Measurements from ENCODE around the gene TMEM269. TPM values are rescaled to one million over a fixed set of nuclear protein-coding genes. Genes with fewer than 3 reads are reported as not detected.

The TMEM269 gene
- total and polyA plus RNA-seq, 10 of the 15 experiments (the other 5 are each of a cell fraction or from before 2014, with no cell fraction given) = 0.02 to 0.26 (median 0.06) TPM; not detected in 2

DNA sequence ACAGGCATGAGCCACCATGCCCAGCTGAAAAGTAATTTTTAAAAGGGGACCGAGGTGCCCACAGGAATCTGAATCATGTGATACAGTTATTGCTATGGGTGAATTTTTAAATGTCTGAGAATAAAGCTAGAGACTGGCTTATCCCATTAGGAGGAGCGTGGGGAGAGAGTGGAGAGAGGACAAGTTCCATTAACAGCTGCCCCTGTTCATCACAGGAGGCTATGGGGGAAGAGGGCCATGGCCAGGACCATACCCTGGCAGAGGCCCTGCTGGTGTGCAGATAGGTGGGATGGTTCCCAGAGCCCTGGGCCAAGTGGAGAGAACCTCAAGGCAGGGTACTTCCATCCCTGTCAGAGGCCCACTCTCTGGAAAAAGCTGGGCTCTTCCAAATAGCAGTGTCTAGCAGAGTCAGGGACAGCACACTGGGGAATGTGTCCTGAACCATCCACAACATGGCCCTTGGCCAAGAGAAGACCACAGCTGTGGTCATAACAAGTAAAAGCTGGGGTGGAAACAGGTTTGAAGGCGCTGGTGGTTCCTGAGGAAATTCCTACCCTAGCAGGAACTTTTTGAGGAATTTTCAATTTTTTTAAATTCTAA lies 48.0 kb downstream of the TMEM269 start:
- Histone ChIP-seq H3K9me3 (replicated peaks; ENCODE audit: control insufficient read depth, insufficient read depth, low read length) (no peaks in the 10 kb centered on the region), H3K4me1 (ENCODE audit: control insufficient read depth, insufficient read depth, low read length) (peaks cover 1% of the 10 kb centered on the region), H3K36me3 (ENCODE audit: control insufficient read depth in 2 of 2, insufficient read depth in 2 of 2, low read length in 1 of 2) (no peaks in the 10 kb centered on the region), H3K4me3 (no peak overlapping the region), H3K9ac (ENCODE audit: control insufficient read depth, insufficient read depth, low read length) (no peak overlapping the region), H3K79me2 (ENCODE audit: control insufficient read depth, insufficient read depth, low read length) (no peaks in the 10 kb centered on the region), H3K4me2 (ENCODE audit: control insufficient read depth, insufficient read depth) (no peak overlapping the region), H2AFZ (ENCODE audit: control insufficient read depth, low read depth, low read length) (no peak overlapping the region), H4K20me1 (ENCODE audit: control insufficient read depth, insufficient read depth) (no peaks in the 10 kb centered on the region), H3K27me3 (replicated peaks in 1 of 2; ENCODE audit: control insufficient read depth in 2 of 2, insufficient read depth in 2 of 2, low read length in 1 of 2) (no peaks in the 10 kb centered on the region), H3K27ac (ENCODE audit: control insufficient read depth, insufficient read depth) (no peak overlapping the region)
- TF ChIP-seq TBL1XR1 (IDR thresholded peaks at IDR 0.05; ENCODE audit: low read depth, low read length) (no peak), KAT2A (conservative IDR thresholded peaks at IDR 0.05; ENCODE audit: control insufficient read depth, low read depth, low read length) (no peak)
- ChIA-PET CTCF (no interaction called here), RAD21 (ENCODE audit: unreplicated experiment) (interaction anchor here (0.7 kb wide), 1 partner anchor 241 kb away, joined by 3 read pairs; no protein-coding TSS in a partner anchor), POLR2A (interaction anchor here (1.7 kb wide), 1 partner anchor 11 kb away, joined by 5 read pairs; no protein-coding TSS in a partner anchor), SMC1A (ENCODE audit: uncharacterized antibody, unreplicated experiment) (interaction anchor here (1.3 to 1.6 kb wide), 3 partner anchors 9 to 12 kb away, joined by 3 to 5 read pairs (median 4); no protein-coding TSS in a partner anchor)
- no TSS peak for BruUV-seq (replicated peaks)
- WGBS (ENCODE audit: insufficient coverage, insufficient replicate concordance, low lambda C conversion rate, missing lambda C conversion rate) = 77% methylated on average over 3 of the region's 3 CpGs
- no peak for DNase-seq (ENCODE audit: low read depth, low spot score)
- in situ Hi-C loops (cut with MboI) (no loop called here), intact Hi-C loops (cut with micrococcal nuclease; ENCODE audit: unreplicated experiment) (no loop called here)
- no peak for FAIRE-seq
- no peak for ATAC-seq

DNA sequence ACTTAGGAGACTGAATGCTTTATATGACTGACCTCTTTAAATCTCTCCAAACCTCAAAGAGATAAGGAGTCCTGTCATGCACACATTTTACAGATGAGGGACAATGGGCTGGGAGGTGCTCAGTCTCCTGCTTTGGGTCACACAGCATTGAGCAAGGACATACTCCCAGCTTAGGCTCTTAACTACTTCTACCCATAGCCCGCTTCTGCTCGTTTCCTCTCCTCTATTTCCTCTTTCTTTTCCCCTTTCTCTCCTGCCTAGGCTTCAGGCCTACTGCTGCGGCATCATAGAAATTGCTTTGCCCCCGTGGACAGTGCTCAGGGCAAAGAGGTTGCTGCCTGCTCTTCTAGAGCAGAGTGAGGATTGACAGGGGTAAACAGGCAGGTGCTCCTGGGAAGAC lies 49.2 kb downstream of the TMEM269 start:
- Histone ChIP-seq H4K20me1 (ENCODE audit: control insufficient read depth, insufficient read depth) (no peaks in the 10 kb centered on the region), H3K79me2 (ENCODE audit: control insufficient read depth, insufficient read depth, low read length) (no peaks in the 10 kb centered on the region), H3K4me1 (ENCODE audit: control insufficient read depth, insufficient read depth, low read length) (peaks cover 12% of the 10 kb centered on the region), H3K4me2 (ENCODE audit: control insufficient read depth, insufficient read depth) (no peak overlapping the region), H3K9me3 (replicated peaks; ENCODE audit: control insufficient read depth, insufficient read depth, low read length) (no peaks in the 10 kb centered on the region), H3K9ac (ENCODE audit: control insufficient read depth, insufficient read depth, low read length) (no peak overlapping the region), H3K27me3 (replicated peaks in 1 of 2; ENCODE audit: control insufficient read depth in 2 of 2, insufficient read depth in 2 of 2, low read length in 1 of 2) (no peaks in the 10 kb centered on the region), H2AFZ (ENCODE audit: control insufficient read depth, low read depth, low read length) (no peak overlapping the region), H3K4me3 (no peak overlapping the region), H3K36me3 (ENCODE audit: control insufficient read depth in 2 of 2, insufficient read depth in 2 of 2, low read length in 1 of 2) (no peaks in the 10 kb centered on the region), H3K27ac (ENCODE audit: control insufficient read depth, insufficient read depth) (no peak overlapping the region)
- ChIA-PET POLR2A (interaction anchor here (1.7 kb wide), 1 partner anchor 13 kb away, joined by 5 read pairs; no protein-coding TSS in a partner anchor), SMC1A (ENCODE audit: uncharacterized antibody, unreplicated experiment) (no interaction called here), RAD21 (ENCODE audit: unreplicated experiment) (no interaction called here), CTCF (interaction anchor here (0.8 kb wide), 2 partner anchors 12 to 239 kb away, joined by 3 to 4 read pairs; partner anchors contain the start of gene ZNF691)
- ATAC-seq = no peak
- no TSS peak for BruUV-seq (replicated peaks)
- intact Hi-C loops (cut with micrococcal nuclease; ENCODE audit: unreplicated experiment) (no loop called here), in situ Hi-C loops (cut with MboI) (no loop called here)
- 35% methylated on average over 4 of the region's 4 CpGs for WGBS (ENCODE audit: insufficient coverage, insufficient replicate concordance, low lambda C conversion rate, missing lambda C conversion rate)
- FAIRE-seq = no peak
- DNase-seq (ENCODE audit: low read depth, low spot score) = no peak
- TF ChIP-seq CBX3 (IDR thresholded peaks at IDR 0.05; ENCODE audit: borderline replicate concordance, low read depth) (no peak), POU2F2 (IDR thresholded peaks at IDR 0.05; ENCODE audit: borderline replicate concordance, low read depth, low read length) (no peak), PAX5 (IDR thresholded peaks at IDR 0.05; ENCODE audit: borderline replicate concordance, low read depth, low read length) (no peak), HDAC6 (IDR thresholded peaks at IDR 0.05; ENCODE audit: unreplicated experiment) (no peak), CBX5 (IDR thresholded peaks at IDR 0.05; ENCODE audit: low read depth) (no peak), NRF1 (conservative IDR thresholded peaks at IDR 0.05; ENCODE audit: low read depth, low read length) (no peak), BCL11A (IDR thresholded peaks at IDR 0.05; ENCODE audit: low read depth, low read length) (no peak), SREBF1 (IDR thresholded peaks at IDR 0.05; ENCODE audit: low read length) (no peak), IKZF2 (IDR thresholded peaks at IDR 0.05) (no peak), ESRRA (IDR thresholded peaks at IDR 0.05; ENCODE audit: low read length) (no peak), SUZ12 (IDR thresholded peaks at IDR 0.05; ENCODE audit: unreplicated experiment) (no peak), ZZZ3 (IDR thresholded peaks at IDR 0.05; ENCODE audit: control insufficient read depth, insufficient read length, low read depth) (no peak)
- TF ChIP-seq, protein P1, sequence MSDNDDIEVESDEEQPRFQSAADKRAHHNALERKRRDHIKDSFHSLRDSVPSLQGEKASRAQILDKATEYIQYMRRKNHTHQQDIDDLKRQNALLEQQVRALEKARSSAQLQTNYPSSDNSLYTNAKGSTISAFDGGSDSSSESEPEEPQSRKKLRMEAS (IDR thresholded peaks at IDR 0.05; ENCODE audit: low read depth, low read length) = no peak
- TF ChIP-seq, protein P2, sequence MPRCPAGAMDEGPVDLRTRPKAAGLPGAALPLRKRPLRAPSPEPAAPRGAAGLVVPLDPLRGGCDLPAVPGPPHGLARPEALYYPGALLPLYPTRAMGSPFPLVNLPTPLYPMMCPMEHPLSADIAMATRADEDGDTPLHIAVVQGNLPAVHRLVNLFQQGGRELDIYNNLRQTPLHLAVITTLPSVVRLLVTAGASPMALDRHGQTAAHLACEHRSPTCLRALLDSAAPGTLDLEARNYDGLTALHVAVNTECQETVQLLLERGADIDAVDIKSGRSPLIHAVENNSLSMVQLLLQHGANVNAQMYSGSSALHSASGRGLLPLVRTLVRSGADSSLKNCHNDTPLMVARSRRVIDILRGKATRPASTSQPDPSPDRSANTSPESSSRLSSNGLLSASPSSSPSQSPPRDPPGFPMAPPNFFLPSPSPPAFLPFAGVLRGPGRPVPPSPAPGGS (IDR thresholded peaks at IDR 0.05; ENCODE audit: borderline replicate concordance, insufficient read depth, low read depth, low read length, poor library complexity, severe bottlenecking) = no peak

Measured in GM12878 (cell line).